Inflammatory macrophage treated with lipopolysaccharide for 4 hours (primary cell): ENCODE data around the gene DELE1.

Source experiments
- DNase-seq: peaks from one replicate; pipeline ENCODE4 v3.0.0-alpha.2; 2020

Gene DELE1

GRCh38 chr5:141929398-141930058 lies 5.9 kb downstream of the DELE1 start:
- no peak for DNase-seq

- DNase-seq, result no peak
Measured at GRCh38 chr5:141931694-141932093, 8.0 kb downstream of the DELE1 start.

GRCh38 chr5:141933151-141933550 lies 9.5 kb downstream of the DELE1 start:
- no peak for DNase-seq

GRCh38 chr5:141934099-141934844 lies 10.6 kb downstream of the DELE1 start:
- no peak for DNase-seq

- no peak for DNase-seq
Measured at GRCh38 chr5:141935538-141935937, 11.9 kb downstream of the DELE1 start.

GRCh38 chr5:141940695-141941271 lies 17.1 kb downstream of the DELE1 start:
- peak; percentile 47 for DNase-seq

GRCh38 chr5:141941307-141941706 lies 17.6 kb downstream of the DELE1 start:
- DNase-seq, result peak; percentile 24

- DNase-seq, result no peak
Measured at GRCh38 chr5:141941779-141942178, 18.1 kb downstream of the DELE1 start.

- no peak for DNase-seq
Measured at GRCh38 chr5:141942185-141942857, 18.6 kb downstream of the DELE1 start.

- DNase-seq, result no peak
Measured at GRCh38 chr5:141944076-141944475, 20.4 kb downstream of the DELE1 start.

GRCh38 chr5:141945511-141946051 lies 21.9 kb downstream of the DELE1 start:
- peak; percentile 40 for DNase-seq

GRCh38 chr5:141947316-141947715 lies 23.6 kb downstream of the DELE1 start:
- DNase-seq, result no peak

GRCh38 chr5:141948812-141949211 lies 25.1 kb downstream of the DELE1 start:
- no peak for DNase-seq

GRCh38 chr5:141949511-141949910 lies 25.8 kb downstream of the DELE1 start:
- peak; percentile 44 for DNase-seq

GRCh38 chr5:141950207-141951005 lies 26.7 kb downstream of the DELE1 start:
- DNase-seq, result peak; percentile 34

GRCh38 chr5:141951332-141951781 lies 27.7 kb downstream of the DELE1 start:
- DNase-seq, result no peak

GRCh38 chr5:141952020-141952419 lies 28.3 kb downstream of the DELE1 start:
- DNase-seq, result no peak

- peak; percentile 60 for DNase-seq
Measured at GRCh38 chr5:141954194-141954593, 30.5 kb downstream of the DELE1 start.

GRCh38 chr5:141957367-141957996 lies 33.8 kb downstream of the DELE1 start:
- no peak for DNase-seq

- peak; percentile 46 for DNase-seq
Measured at GRCh38 chr5:141958113-141958512, 34.4 kb downstream of the DELE1 start, which contains the start of gene PCDH12. TSS of gene PCDH12 (minus strand) at chr5:141958202. CDS start at chr5:141957851, 351 bp downstream.

GRCh38 chr5:141958546-141959172 lies 35.0 kb downstream of the DELE1 start:
- DNase-seq, result peak; percentile 95
